Central memory CD8-positive, alpha-beta T cell (primary cell): ENCODE data around the gene PTGFR.

Experiments used
- ATAC-seq: fragments of 150-1000 bp; cut with Tn5 transposase; replicated peaks from 2 replicates; pipeline ENCODE4 v1.10.0; 2022; ENCODE audit warnings: mild to moderate bottlenecking, moderate FRiP score, moderate number of reproducible peaks; ENCODE audit not compliant: poor library complexity, severe bottlenecking; ENCODE audit errors: extremely low read depth
- DNase-seq, 2 donors: peaks; one replicate each; pipeline ENCODE4 v3.0.0; 2021; ENCODE audit warnings: low spot score in 2 of 2
- H3K27ac Mint-ChIP-seq: one replicate; pipeline ENCODE4 v1.8.0; 2022; ENCODE audit warnings: low read depth, mild to moderate bottlenecking, moderate library complexity, mixed read lengths
- H3K27me3 Mint-ChIP-seq: one replicate; pipeline ENCODE4 v1.8.0; 2022; ENCODE audit warnings: mixed read lengths
- H3K36me3 Mint-ChIP-seq: one replicate; pipeline ENCODE4 v1.8.0; 2022; ENCODE audit warnings: mild to moderate bottlenecking, moderate library complexity, mixed read lengths; ENCODE audit not compliant: insufficient read depth
- H3K4me1 Mint-ChIP-seq: one replicate; pipeline ENCODE4 v1.8.0; 2022; ENCODE audit warnings: mixed read lengths
- H3K4me3 Mint-ChIP-seq: one replicate; pipeline ENCODE4 v1.8.0; 2022; ENCODE audit warnings: mild to moderate bottlenecking, moderate library complexity, mixed read lengths
- H3K9me3 Mint-ChIP-seq: one replicate; pipeline ENCODE4 v1.8.0; 2022; ENCODE audit warnings: mixed read lengths

The PTGFR gene

DNA sequence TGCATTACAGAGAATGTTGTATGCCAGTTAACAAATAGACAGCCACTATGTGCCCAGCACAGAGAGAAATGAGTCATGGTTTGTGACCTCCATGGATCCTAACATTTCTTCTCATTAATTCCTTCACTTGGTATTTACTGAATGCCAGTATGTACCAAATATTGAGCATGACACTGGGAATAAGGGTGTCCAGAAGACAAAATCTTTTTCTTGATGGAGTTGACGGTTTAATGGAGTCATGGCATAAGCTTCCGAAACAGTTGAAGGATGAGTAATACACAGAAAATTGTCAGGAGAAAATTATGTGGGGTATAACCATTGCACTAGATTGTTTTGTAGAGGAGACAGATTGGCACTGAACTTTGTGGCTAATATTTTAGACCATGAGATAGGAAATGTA lies 36.9 kb downstream of the PTGFR start:
- peaks cover 2% of the 10 kb centered on the region for H3K27me3 Mint-ChIP-seq
- no peaks in the 10 kb centered on the region for H3K36me3 Mint-ChIP-seq
- DNase-seq (no peak), ATAC-seq (no peak)
- no peaks in the 10 kb centered on the region for H3K9me3 Mint-ChIP-seq
- H3K4me1 Mint-ChIP-seq: no peaks in the 10 kb centered on the region
- H3K4me3 Mint-ChIP-seq: no peak overlapping the region
- H3K27ac Mint-ChIP-seq: no peak overlapping the region

DNA sequence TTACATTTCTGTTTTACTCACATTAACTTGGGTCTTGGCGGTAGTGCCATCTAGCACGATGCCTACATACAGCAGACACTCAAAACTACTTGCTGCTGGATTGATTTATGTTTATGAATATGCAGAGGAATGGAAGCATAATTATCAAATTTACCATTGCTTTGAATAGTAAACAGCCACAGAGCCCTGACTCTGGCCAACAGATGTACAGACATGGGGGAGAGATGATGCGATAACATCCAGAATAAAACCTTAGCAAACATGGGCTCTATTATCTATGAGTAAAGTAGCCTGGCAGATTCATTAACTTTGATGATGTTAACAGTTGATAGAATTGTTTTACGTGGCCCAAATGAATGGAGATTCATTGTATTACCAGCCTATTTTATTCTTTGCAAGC lies 42.8 kb downstream of the PTGFR start:
- no peaks in the 10 kb centered on the region for H3K4me1 Mint-ChIP-seq
- no peak overlapping the region for H3K4me3 Mint-ChIP-seq
- no peak for DNase-seq
- H3K9me3 Mint-ChIP-seq: no peaks in the 10 kb centered on the region
- ATAC-seq: no peak
- no peak overlapping the region for H3K27ac Mint-ChIP-seq
- H3K27me3 Mint-ChIP-seq: no peaks in the 10 kb centered on the region
- H3K36me3 Mint-ChIP-seq: peaks cover 3% of the 10 kb centered on the region

DNA sequence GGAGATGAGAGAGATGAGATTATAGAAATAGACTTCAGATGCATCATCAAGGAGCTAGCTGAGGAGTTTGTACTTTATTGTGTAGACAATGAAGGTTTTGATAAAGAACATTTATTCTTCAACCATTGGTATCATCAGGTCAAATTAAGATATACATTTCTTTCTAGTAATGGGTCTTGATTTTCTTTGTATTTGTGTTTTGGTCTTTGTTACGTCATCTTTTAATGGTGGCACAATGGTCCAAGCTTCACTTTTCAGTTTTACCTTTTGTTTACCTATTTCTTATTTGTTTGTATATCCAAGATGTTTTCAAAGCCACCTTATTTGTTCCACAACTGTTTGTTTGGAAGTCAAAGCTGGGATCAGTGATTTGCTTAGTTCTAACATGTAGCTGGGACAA lies 44.5 kb downstream of the PTGFR start:
- H3K4me1 Mint-ChIP-seq: no peaks in the 10 kb centered on the region
- no peak overlapping the region for H3K27ac Mint-ChIP-seq
- no peak for DNase-seq
- ATAC-seq: no peak
- H3K36me3 Mint-ChIP-seq: peaks cover 3% of the 10 kb centered on the region
- no peaks in the 10 kb centered on the region for H3K27me3 Mint-ChIP-seq
- H3K4me3 Mint-ChIP-seq: no peak overlapping the region
- H3K9me3 Mint-ChIP-seq: no peaks in the 10 kb centered on the region

DNA sequence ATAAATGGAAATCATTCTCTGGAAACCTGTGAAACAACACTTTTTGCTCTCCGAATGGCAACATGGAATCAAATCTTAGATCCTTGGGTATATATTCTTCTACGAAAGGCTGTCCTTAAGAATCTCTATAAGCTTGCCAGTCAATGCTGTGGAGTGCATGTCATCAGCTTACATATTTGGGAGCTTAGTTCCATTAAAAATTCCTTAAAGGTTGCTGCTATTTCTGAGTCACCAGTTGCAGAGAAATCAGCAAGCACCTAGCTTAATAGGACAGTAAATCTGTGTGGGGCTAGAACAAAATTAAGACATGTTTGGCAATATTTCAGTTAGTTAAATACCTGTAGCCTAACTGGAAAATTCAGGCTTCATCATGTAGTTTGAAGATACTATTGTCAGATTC lies 45.7 kb downstream of the PTGFR start:
- no peak for DNase-seq
- H3K27me3 Mint-ChIP-seq: no peaks in the 10 kb centered on the region
- H3K9me3 Mint-ChIP-seq: peaks cover 3% of the 10 kb centered on the region
- no peak overlapping the region for H3K27ac Mint-ChIP-seq
- peaks cover 3% of the 10 kb centered on the region for H3K36me3 Mint-ChIP-seq
- ATAC-seq: no peak
- H3K4me3 Mint-ChIP-seq: no peak overlapping the region
- no peaks in the 10 kb centered on the region for H3K4me1 Mint-ChIP-seq

GRCh38 chr1:78540048-78540447 lies 49.3 kb downstream of the PTGFR start:
- no peak for DNase-seq
- no peaks in the 10 kb centered on the region for H3K36me3 Mint-ChIP-seq
- no peak overlapping the region for H3K27ac Mint-ChIP-seq
- peaks cover 12% of the 10 kb centered on the region for H3K9me3 Mint-ChIP-seq
- no peak for ATAC-seq
- no peaks in the 10 kb centered on the region for H3K27me3 Mint-ChIP-seq
- H3K4me1 Mint-ChIP-seq: no peaks in the 10 kb centered on the region
- no peak overlapping the region for H3K4me3 Mint-ChIP-seq

DNA sequence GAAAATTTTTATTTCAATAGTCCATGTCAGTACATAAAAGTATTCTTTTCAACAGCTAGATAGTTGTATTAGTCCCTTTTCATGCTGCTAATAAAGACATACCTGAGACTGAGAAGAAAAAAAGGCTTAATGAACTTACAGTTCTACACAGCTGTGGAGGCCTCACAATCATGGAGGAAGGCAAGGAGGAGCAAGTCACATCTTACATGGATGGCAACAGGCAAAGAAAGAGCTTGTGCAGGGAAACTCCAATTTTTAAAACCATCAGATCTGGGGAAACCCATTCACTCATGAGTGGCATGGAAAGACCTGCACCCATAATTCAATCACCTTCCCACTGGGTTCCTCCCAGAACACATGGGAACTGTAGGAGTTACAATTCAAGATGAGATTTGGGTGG lies 50.7 kb downstream of the PTGFR start:
- Mint-ChIP-seq H3K4me1 (no peaks in the 10 kb centered on the region), H3K36me3 (no peaks in the 10 kb centered on the region), H3K9me3 (peaks cover 12% of the 10 kb centered on the region), H3K27me3 (no peaks in the 10 kb centered on the region), H3K4me3 (no peak overlapping the region), H3K27ac (no peak overlapping the region)
- no peak for ATAC-seq
- DNase-seq: no peak

GRCh38 chr1:78543941-78544643 lies 53.3 kb downstream of the PTGFR start:
- H3K4me3 Mint-ChIP-seq: no peak overlapping the region
- H3K4me1 Mint-ChIP-seq: no peaks in the 10 kb centered on the region
- ATAC-seq (no peak), DNase-seq (no peak)
- H3K36me3 Mint-ChIP-seq: no peaks in the 10 kb centered on the region
- no peak overlapping the region for H3K27ac Mint-ChIP-seq
- peaks cover 12% of the 10 kb centered on the region for H3K9me3 Mint-ChIP-seq
- H3K27me3 Mint-ChIP-seq: peaks cover 9% of the 10 kb centered on the region

DNA sequence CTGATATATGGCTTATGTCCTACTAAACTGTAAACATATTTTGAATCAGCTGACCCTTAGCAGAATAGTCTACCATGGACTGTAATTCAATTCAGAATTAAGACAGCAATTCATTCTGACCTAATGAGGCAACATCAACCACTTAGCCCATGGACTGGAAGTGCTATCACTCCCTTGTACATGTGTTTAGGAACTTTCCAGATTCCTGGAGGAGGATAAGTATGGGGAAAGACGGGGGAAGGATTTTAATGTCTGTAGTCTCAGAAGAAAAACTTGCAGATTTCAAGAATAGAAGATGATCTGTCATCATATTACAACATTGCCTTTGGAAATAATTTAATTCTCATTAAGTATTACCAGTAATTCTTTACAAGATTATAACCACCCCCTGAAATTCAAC lies 56.3 kb downstream of the PTGFR start:
- no peaks in the 10 kb centered on the region for H3K4me1 Mint-ChIP-seq
- no peak for ATAC-seq
- no peak for DNase-seq

GRCh38 chr1:78549331-78549730 lies 58.6 kb downstream of the PTGFR start:
- no peak for DNase-seq
- ATAC-seq: no peak
- Mint-ChIP-seq H3K4me3 (no peak overlapping the region), H3K27ac (no peak overlapping the region), H3K36me3 (no peaks in the 10 kb centered on the region), H3K4me1 (no peaks in the 10 kb centered on the region), H3K27me3 (peaks cover 9% of the 10 kb centered on the region), H3K9me3 (peaks cover 10% of the 10 kb centered on the region)

More for the DNA sequence above, 56.3 kb downstream of the PTGFR start:
- no peaks in the 10 kb centered on the region for H3K36me3 Mint-ChIP-seq
- no peak overlapping the region for H3K4me3 Mint-ChIP-seq
- H3K27me3 Mint-ChIP-seq: peaks cover 9% of the 10 kb centered on the region
- H3K9me3 Mint-ChIP-seq: peaks cover 17% of the 10 kb centered on the region
- H3K27ac Mint-ChIP-seq: no peak overlapping the region

GRCh38 chr1:78549891-78550290 lies 59.1 kb downstream of the PTGFR start:
- H3K27ac Mint-ChIP-seq: no peak overlapping the region
- H3K27me3 Mint-ChIP-seq: peaks cover 10% of the 10 kb centered on the region
- DNase-seq: no peak
- ATAC-seq: no peak
- H3K36me3 Mint-ChIP-seq: no peaks in the 10 kb centered on the region
- no peak overlapping the region for H3K4me3 Mint-ChIP-seq
- H3K9me3 Mint-ChIP-seq: peaks cover 10% of the 10 kb centered on the region
- no peaks in the 10 kb centered on the region for H3K4me1 Mint-ChIP-seq

DNA sequence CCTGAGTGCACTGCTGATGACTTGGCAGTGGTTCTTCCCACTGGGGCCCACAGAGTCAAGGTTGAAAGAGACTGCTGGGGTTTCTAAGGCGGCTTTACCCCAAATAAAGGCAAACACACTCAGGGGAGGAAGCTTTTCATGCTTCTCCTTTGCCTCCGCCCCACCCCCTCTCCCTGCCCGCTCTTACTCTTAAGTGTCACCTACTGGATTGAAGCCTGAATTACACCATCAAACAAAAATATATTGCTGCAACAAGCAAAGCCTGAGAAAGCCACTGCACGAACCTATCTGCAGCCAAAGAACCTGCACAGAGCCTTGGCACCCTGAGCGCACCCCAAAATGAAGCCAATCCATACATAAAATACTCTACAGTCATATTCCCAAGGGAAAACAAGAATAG lies 63.1 kb downstream of the PTGFR start:
- no peak overlapping the region for H3K27ac Mint-ChIP-seq

DNA sequence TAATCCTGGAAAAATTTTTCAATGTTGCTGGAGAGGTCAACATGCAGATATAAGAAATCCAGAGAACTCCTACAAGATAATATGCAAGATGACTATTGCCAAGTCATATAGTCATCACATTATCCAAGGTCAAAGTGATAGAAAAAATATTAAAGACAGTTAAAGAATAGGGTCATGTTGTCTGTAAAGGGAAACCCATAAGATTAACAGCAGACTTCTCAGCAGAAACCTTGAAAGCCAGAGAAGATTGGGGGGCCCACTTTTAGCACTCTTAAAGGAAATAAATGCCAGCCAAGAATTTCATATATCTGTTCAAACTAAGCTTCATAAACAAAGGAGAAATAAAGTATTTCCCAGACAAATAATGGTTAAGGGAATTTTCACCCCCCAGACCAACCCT lies 64.1 kb downstream of the PTGFR start:
- no peaks in the 10 kb centered on the region for H3K4me1 Mint-ChIP-seq
- H3K4me3 Mint-ChIP-seq: no peak overlapping the region
- H3K9me3 Mint-ChIP-seq: peaks cover 10% of the 10 kb centered on the region
- ATAC-seq (no peak), DNase-seq (no peak)
- no peak overlapping the region for H3K27ac Mint-ChIP-seq
- H3K36me3 Mint-ChIP-seq: peaks cover 1% of the 10 kb centered on the region
- H3K27me3 Mint-ChIP-seq: peaks cover 28% of the 10 kb centered on the region

More for the DNA sequence above, 63.1 kb downstream of the PTGFR start:
- no peak overlapping the region for H3K4me3 Mint-ChIP-seq
- no peak for DNase-seq
- peaks cover 1% of the 10 kb centered on the region for H3K36me3 Mint-ChIP-seq
- peaks cover 28% of the 10 kb centered on the region for H3K27me3 Mint-ChIP-seq
- ATAC-seq: no peak
- no peaks in the 10 kb centered on the region for H3K4me1 Mint-ChIP-seq
- peaks cover 10% of the 10 kb centered on the region for H3K9me3 Mint-ChIP-seq

- DNase-seq (no peak), ATAC-seq (no peak)
- H3K27ac Mint-ChIP-seq: no peak overlapping the region
- no peak overlapping the region for H3K4me3 Mint-ChIP-seq
- peaks cover 28% of the 10 kb centered on the region for H3K27me3 Mint-ChIP-seq
- no peaks in the 10 kb centered on the region for H3K4me1 Mint-ChIP-seq
- H3K9me3 Mint-ChIP-seq: no peaks in the 10 kb centered on the region
- peaks cover 1% of the 10 kb centered on the region for H3K36me3 Mint-ChIP-seq
Observed at GRCh38 chr1:78559680-78560079, 68.9 kb downstream of the PTGFR start.
